Loucy (cell line): ENCODE measurements around the gene CRTC1.

ENCODE experiments used
- H2AFZ ChIP-seq: fragments of 200-600 bp; sonication (generic); 2 replicates; pipeline ENCODE4 v1.6.0; 2016; ENCODE audit warnings: antibody characterized with exemption, mild to moderate bottlenecking, low read length, moderate library complexity
- H3F3A ChIP-seq: fragments of 200-600 bp; 2 replicates; pipeline ENCODE4 v1.6.0; 2016; ENCODE audit warnings: antibody characterized with exemption, low read depth, mild to moderate bottlenecking
- H3K27me3 ChIP-seq: fragments of 200-600 bp; sonication (generic); 2 replicates; pipeline ENCODE4 v1.6.1; 2014; ENCODE audit warnings: low read length, mild to moderate bottlenecking; ENCODE audit not compliant: insufficient read depth, poor library complexity, severe bottlenecking
- H3K36me3 ChIP-seq: fragments of 200-600 bp; sonication (generic); 2 replicates; pipeline ENCODE4 v1.6.1; 2016; ENCODE audit warnings: low read length; ENCODE audit not compliant: insufficient read depth
- H3K4me1 ChIP-seq: fragments of 200-600 bp; sonication (generic); 2 replicates; pipeline ENCODE4 v1.5.1; 2014; ENCODE audit warnings: low read length, mild to moderate bottlenecking; ENCODE audit not compliant: insufficient read depth, poor library complexity, severe bottlenecking
- H3K4me2 ChIP-seq: fragments of 200-600 bp; sonication (generic); 2 replicates; pipeline ENCODE4 v1.6.0; 2014; ENCODE audit warnings: antibody characterized with exemption, low read length, low read depth, mild to moderate bottlenecking; ENCODE audit not compliant: poor library complexity, severe bottlenecking
- H3K4me3 ChIP-seq: fragments of 200-600 bp; sonication (generic); 2 replicates; pipeline ENCODE4 v1.5.1; 2014; ENCODE audit warnings: low read length, mild to moderate bottlenecking, mixed read lengths; ENCODE audit not compliant: poor library complexity, severe bottlenecking
- H3K79me2 ChIP-seq: fragments of 200-600 bp; sonication (generic); 2 replicates; pipeline ENCODE4 v1.6.1; 2014; ENCODE audit warnings: low read length; ENCODE audit not compliant: insufficient read depth
- H3K9ac ChIP-seq: fragments of 200-600 bp; sonication (generic); 2 replicates; pipeline ENCODE4 v1.6.0; 2014; ENCODE audit warnings: mild to moderate bottlenecking, low read depth, low read length, moderate library complexity; ENCODE audit not compliant: poor library complexity, severe bottlenecking
- H3K9me2 ChIP-seq: fragments of 200-600 bp; sonication (generic); replicated peaks from 2 replicates; pipeline ENCODE4 v1.6.1; 2016; ENCODE audit warnings: low read depth, low read length, mixed read lengths
- H3K9me3 ChIP-seq: fragments of 200-600 bp; sonication (generic); 2 replicates; pipeline ENCODE4 v1.6.1; 2014; ENCODE audit warnings: mild to moderate bottlenecking, antibody characterized with exemption, low read length, low read depth; ENCODE audit not compliant: insufficient read depth
- H4K20me1 ChIP-seq: fragments of 200-600 bp; sonication (generic); 2 replicates; pipeline ENCODE4 v1.6.0; 2014; ENCODE audit warnings: antibody characterized with exemption, low read length, mild to moderate bottlenecking; ENCODE audit not compliant: insufficient read depth, poor library complexity, severe bottlenecking
- CTCF ChIP-seq: fragments of 200-600 bp; sonication (generic); conservative IDR thresholded peaks from 2 replicates; pipeline ENCODE4 v1.5.1; 2014; ENCODE audit warnings: mild to moderate bottlenecking, antibody characterized with exemption, low read length
- EZH2phosphoT487 ChIP-seq: fragments of 200-600 bp; IDR thresholded peaks from 2 replicates; pipeline ENCODE4 v1.6.1; 2018; ENCODE audit warnings: antibody characterized with exemption, mild to moderate bottlenecking, moderate library complexity, borderline replicate concordance

CRTC1 gene

DNA sequence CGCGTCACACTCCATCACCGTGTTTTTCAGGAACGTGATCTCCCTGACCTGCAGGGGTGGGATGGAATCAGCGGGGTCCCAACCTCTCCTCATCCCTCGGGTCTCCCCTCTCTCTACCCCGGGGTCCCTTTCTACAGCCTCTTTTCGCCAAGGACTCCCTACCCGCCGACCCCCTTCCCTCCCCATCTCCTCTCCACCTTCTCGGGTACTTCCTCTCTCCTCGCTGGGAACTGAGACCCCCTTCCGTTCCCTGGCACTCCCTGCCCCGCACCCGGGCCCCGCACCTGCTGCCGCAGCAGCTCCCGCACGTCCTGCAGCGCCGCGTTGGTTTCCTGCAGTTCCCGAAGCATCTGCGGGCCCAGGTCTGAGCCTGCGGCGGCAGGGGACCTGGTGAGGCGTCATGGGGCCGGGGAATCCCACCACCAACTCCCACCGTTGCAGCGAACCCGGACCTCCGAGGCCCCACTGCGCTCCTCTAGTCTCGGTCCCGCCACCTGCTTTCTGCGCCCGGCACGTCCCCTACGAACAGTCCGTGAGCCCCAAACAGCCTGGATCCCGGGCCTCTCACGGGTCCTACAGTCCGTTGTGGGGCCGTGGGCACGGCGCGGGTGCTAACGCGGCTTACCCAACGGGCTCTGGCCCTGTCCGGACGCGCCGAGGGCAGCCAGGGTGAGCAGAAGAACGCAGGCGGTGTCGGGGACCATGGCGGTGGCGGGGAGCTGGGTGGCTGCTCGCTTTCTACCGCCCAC is 107.3 kb downstream of the CRTC1 start, which contains the start of gene COMP:
Gene COMP, minus strand, starts transcription at position 740 of the 749 bp plus-strand sequence. Its CDS starts 36 bp downstream, at position 704.
- Histone ChIP-seq H3K9ac (no peak within 1 kb of the TSS), H2AFZ (no peak within 1 kb of the TSS), H3K4me1 (no peaks in the 10 kb centered on the region), H3K36me3 (no peaks in the 10 kb centered on the region), H3K27me3 (no peaks in the 10 kb centered on the region), H3K4me2 (no peak within 1 kb of the TSS), H3K79me2 (no peaks in the 10 kb centered on the region), H3K9me2 (no peaks in the 10 kb centered on the region), H3K9me3 (no peaks in the 10 kb centered on the region), H4K20me1 (no peaks in the 10 kb centered on the region), H3K4me3 (no peak within 1 kb of the TSS), H3F3A (no peaks in the 10 kb centered on the region)
- no peak for TF ChIP-seq EZH2phosphoT487
- no peak for TF ChIP-seq CTCF

DNA sequence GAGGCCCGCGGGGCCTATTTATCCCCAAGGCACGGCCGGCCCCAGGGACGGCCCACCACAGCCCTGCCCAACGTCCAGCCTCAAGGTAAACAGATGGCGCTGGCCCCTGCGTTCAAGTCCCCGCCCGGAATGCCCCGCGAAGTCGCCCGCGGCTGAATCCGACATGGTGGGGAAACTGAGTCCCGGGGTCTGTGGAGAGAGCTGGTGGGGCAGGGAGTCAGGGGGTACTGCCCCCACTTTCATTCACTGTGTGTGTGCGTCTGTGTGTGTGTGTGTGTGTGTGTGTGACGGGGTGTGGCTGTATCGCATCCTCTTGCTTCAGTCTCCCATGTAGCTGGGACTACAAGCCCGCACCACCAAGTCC is 107.8 kb downstream of the CRTC1 start:
- Histone ChIP-seq H3K9me3 (no peaks in the 10 kb centered on the region), H4K20me1 (no peaks in the 10 kb centered on the region), H3K4me2 (no peak overlapping the region), H3K9ac (no peak overlapping the region), H3K9me2 (no peaks in the 10 kb centered on the region), H3K27me3 (no peaks in the 10 kb centered on the region), H3F3A (no peaks in the 10 kb centered on the region), H3K36me3 (no peaks in the 10 kb centered on the region), H3K4me3 (no peak overlapping the region), H3K79me2 (no peaks in the 10 kb centered on the region), H2AFZ (no peak overlapping the region), H3K4me1 (no peaks in the 10 kb centered on the region)
- no peak for TF ChIP-seq EZH2phosphoT487
- TF ChIP-seq CTCF, result no peak

- no peaks in the 10 kb centered on the region for H3K9me3 ChIP-seq
- no peaks in the 10 kb centered on the region for H4K20me1 ChIP-seq
- no peaks in the 10 kb centered on the region for H3K9me2 ChIP-seq
- no peaks in the 10 kb centered on the region for H3K4me1 ChIP-seq
- no peaks in the 10 kb centered on the region for H3K27me3 ChIP-seq
- no peak overlapping the region for H3K9ac ChIP-seq
- no peak for TF ChIP-seq CTCF
- no peak for TF ChIP-seq EZH2phosphoT487
- H3K36me3 ChIP-seq, result no peaks in the 10 kb centered on the region
- no peak overlapping the region for H2AFZ ChIP-seq
- H3F3A ChIP-seq, result no peaks in the 10 kb centered on the region
- no peak overlapping the region for H3K4me3 ChIP-seq
- no peak overlapping the region for H3K4me2 ChIP-seq
- no peaks in the 10 kb centered on the region for H3K79me2 ChIP-seq
Observed at GRCh38 chr19:18792661-18793060, 109.2 kb downstream of the CRTC1 start.
